ENCODE data around the gene PRKCQ.

Gene PRKCQ

DNA sequence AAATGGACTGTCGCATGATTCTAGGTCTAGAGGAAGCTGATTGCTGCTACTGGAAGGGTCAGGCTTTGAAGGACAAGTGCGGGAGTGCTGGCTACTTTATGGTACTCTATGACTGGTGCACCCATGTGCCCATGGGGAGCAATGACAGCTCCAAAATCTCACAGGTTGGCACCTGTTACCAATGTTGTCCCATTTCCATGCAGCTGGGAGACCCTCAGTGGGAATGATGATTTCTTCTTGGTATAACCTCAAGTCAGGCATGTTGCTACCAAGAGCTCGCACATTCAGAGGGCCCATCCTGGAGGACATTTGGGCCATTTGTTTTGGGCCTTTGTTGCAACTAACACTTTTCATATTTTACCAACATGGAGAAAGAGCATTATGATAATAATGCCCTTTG, 174.4 kb downstream of the PRKCQ start:
- no peak for DNase-seq (ENCODE audit: low read depth)

DNA sequence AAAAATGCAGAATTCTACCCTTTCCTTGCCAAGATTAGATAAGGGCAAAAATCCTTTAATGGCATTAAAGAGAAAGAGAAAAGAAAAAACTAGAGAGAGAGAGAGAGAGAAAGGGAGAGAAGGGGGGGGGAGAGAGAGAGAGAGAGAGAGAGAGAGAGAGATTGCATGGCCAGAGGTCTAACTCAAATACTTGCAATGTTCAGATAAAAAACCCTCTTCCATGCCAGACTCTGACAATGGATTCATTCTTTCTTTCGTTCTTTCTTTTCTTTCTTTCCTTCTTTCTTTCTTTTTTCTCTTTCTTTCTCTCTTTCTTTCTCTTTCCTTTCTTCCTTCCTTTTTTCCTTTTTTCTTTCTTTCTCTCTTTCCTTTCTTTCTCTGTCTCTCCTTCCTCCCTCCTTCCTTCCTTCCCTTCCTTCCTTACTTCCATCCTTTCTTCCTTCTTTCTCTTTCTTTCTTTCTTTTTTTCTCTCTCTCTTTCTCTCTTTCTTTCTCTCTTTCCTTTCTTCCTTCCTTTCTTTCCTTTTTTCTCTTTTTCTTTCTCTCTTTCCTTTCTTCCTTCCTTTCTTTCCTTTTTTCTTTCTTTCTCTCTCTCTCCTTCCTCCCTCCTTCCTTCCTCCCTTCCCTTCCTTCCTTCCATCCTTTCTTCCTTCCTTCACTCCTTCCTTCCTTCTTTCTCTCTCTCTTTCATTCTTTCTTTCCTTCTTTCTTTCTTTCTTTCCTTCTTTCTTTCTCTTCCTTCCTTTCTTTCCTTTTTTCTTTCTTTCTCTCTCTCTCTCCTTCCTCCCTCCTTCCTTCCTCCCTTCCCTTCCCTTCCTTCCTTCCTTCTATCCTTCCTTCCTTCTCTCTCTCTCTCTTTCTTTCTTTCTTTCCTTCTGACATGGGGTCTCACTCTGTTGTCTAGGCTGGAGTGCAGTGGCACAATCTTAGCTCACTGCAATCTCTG, 175.7 kb downstream of the PRKCQ start:
- no peak for DNase-seq (ENCODE audit: low read depth)

DNA sequence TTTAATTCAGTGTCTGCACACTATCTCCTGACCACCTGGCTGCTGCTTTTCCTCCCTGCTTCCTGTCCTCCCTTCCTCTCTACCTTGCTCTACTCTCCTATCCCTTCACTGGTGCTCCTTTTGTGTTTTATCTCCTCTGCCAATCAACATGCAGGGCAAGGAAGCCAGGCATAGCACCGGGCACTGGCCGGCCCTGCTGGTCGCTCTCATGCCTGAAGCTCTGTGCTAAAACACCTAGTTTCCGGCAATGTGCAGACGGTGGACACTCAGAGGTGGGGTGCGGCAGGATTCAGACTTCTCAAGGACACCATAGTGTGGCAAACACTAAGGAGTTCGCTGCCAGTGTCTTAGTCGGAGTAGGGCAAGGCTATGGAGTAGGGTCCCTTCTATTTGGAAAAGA, 177.1 kb downstream of the PRKCQ start:
- DNase-seq (ENCODE audit: low read depth): no peak

DNA sequence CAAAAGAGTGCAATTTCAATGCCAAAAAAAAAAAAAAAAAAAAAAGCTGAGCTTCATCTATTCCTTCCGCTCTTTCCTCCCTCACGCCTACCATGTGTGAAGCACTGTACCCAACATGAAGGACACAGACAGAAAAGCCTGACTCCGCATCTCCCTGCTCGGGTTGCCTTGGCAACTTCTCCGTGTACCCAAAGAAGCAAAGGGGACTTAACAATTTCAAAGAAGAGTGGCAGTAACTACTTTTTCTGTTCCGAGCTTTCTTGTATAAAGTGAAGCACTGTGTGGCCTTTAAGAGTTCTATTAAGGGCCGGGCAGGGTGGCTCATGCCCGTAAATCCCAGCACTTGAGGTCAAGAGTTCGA, 177.7 kb downstream of the PRKCQ start:
- no peak for DNase-seq (ENCODE audit: low read depth)

DNA sequence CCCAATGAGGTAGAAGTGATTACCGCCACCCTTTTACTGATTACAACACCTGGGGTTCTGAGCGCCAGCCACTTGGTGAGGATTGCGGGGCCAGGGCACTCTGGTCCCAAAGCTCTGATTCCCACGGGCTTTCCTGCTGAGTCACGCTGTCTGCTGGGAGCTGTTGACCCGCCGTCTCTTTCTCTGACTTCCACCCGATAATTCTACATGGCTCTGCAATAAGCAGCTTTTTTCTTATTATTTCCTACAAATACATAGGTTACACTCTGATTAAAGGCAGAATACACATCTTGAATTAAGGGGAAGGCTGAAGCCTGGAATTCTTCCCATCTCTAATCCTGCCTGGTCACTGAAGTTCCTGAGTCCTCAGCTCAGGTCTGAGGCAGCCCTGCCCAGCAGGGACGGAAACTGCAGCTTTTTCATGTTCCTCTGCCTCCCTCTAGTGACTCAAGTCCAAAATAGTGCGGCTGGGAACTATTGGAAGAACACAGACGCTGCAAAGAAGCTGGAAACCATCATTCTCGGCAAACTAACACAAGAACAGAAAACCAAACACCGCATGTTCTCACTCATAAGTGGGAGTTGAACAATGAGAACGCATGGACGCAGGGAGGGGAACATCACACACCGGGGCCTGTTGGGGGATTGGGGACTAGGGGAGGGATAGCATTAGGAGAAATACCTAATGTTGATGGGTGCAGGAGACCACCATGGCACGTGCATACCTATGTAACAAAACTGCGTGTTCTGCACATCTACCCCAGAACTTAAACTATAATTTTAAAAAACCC, 178.3 kb downstream of the PRKCQ start:
- no peak for DNase-seq (ENCODE audit: low read depth)

DNA sequence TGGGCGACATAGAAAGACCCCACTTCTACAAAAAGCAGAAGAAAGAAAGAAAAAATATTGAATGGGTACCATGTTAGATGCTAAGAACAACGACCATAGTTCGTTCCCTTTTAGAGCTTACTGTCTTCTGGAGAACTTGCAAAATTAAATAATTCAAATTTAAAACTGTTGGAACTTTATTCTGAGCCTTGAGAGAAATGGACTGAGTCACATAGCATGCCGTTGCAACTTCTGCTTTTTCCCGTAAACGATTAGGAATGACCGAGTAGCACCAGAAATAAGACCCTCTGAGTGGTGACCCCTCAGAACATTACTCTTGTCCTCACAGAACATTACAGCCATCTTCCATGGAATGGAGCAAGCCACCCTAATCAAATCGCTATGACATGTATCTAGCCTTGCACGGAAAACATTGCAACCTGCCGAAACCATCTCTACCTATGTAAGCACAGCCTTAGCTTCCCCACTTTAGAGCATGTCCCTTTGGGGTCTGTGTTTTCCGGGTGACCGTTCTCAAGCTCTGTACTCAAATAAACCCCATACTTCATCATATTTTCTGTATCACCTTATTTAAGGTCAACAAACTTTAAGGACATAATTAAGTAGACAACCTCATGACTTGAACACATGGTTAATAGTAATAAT, 179.1 kb downstream of the PRKCQ start:
- no peak for DNase-seq (ENCODE audit: low read depth)

DNA sequence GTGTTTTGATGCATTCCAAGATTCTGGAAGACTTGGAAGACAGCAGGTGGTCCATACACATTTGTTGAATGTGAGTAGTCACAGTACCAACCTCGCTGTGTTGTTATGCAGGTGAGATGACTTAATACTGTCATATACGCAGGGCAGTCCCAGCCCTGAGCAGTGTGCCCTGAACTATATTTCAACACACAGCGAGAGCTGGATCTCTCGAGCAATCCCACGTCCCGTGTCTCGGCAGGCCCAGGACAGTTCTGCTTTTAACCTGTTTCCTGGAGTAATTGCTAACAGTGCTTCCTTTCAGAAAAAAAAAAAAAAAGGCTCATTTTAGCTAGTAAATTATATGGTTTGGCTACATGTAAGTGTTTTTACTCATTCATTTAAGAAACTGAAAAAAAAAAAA, 179.7 kb downstream of the PRKCQ start:
- DNase-seq (ENCODE audit: low read depth): no peak

DNA sequence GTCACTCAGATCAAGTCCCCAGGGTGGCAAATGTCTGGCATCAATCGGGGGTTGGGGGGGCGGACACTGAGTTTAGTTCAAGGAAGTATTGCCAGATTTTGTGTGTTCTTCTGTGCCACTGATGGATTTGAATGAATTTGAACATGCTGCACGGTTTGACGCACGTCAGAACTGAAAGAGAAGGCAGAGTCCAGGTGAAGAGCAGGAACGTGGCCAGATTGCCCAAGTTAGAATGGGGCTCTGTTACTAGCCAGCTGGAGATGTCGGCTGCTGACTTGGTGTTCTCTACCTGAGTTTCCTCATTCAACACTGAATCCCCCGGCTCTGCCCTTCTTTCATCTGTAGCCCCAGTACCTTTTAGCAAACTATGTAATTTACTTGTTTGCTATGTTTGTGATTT, 180.2 kb downstream of the PRKCQ start:
- no peak for DNase-seq (ENCODE audit: low read depth)

DNA sequence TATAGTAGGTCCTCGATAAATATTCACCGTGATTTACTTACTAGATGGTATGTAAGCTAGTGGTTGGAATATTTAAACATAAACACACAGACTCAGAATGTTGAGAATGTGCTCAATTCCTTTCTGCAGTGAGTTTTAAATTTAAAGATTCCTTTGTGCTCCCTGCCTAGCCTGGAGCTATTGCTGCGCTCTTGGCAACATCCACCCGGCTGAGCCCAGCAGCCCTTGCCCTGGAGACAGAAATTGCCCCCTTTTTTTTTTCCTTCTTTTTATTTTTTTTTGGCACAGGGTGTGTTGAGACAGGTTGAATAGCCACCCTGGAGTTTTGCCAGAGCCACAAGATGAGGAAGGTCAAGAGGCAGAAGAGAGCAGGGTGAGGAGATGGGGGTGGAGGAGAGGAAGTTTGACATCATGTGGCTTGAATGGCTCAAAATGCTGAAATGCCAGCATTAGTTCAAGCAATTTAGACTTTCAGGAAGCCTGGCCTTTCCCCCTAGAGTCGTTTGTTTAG, 180.8 kb downstream of the PRKCQ start:
- no peak for DNase-seq (ENCODE audit: low read depth)

DNA sequence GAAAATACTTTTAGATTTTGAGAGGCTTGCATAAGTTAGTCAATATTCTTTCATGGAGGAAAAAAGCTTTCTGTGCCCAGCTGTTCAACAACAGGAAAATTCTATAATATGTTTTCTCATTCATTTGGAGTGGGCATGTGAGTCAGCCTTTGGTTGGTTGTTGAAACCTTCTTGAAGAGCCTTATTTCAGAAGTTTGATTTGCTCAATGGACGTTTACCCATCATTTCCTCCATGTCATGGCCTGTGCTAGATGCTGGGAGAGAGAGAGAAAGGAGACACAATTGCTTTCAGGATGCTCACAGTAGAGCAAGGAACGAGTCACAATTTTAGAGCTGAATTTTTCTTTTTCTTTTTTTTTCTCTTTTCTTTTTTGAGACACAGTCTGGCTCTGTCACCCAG, 181.7 kb downstream of the PRKCQ start:
- no peak for DNase-seq (ENCODE audit: low read depth)

DNA sequence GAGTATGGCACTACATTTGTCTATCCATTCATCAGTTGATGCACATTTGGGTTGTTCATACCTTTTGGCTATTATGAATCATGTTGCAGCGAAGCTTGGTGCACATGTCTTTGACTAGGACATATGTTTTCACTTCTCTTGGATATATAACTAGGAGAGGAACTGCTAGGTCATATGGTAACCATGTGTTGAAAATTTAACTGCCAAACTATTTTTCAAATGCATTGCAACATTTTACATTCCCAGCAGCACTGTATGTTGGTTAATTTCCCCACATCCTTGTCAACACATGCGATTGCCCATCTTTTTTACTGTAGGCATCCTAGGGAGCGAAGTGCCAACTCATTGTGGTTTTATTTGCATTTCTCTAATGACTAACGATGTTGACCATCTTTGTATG, 183.4 kb downstream of the PRKCQ start:
- DNase-seq (ENCODE audit: low read depth): no peak

DNA sequence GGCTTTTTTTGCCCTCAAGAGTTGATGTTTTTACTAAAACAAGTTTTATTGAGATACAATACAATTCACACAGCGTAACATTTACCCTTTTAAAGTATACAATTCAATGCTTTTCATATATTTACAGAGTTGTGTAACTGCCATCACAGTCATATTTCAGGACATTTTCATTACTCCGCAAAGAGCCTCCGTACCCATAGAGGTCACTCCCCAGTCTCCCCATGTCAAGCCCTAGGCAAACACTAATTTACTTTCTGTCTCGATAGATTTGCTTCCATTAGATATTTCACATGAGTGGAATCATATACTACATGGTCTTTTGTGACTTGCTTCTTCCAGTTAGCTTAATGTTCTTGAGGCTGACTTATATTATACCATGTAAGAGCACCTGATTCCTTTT, 183.8 kb downstream of the PRKCQ start:
- DNase-seq (ENCODE audit: low read depth): no peak

DNA sequence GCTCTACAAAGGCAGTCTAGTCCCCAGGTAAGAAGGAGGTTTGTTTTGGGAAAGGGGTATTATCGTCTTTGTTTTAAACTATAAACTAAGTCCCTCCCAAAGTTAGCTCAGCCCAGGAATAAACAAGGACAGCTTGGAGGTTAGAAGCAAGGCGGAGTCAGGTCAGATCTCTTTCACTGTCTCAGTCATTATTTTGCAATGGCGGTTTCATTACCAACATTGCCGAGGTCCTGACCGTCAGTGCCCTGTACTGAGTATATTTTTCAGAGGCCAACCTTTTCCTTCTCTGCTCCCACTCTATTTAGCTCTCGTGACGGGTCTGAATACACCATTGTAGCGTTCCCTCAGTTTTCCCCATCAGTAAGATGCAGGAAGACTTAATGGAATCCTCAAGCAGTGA, 184.5 kb downstream of the PRKCQ start:
- no peak for DNase-seq (ENCODE audit: low read depth)

DNA sequence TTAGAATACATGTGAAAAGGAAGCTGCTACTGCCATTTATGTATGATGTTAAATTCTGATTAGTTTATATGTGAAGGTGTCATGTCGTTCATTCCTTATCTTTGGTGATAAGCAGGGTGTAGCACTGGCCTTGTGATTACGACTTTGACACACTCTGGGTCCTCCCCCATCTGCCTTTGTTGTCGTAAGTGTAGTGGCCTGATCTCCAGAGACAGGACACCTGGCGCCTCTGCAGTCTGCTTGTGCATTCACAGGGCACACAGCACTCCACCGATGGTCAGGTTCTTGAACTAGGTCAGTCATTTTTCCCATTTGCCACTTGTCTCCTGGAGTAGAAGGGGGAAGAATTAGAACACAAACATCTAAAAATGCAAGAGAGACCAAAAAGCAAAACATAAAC, 186.0 kb downstream of the PRKCQ start:
- no peak for DNase-seq (ENCODE audit: low read depth)

DNA sequence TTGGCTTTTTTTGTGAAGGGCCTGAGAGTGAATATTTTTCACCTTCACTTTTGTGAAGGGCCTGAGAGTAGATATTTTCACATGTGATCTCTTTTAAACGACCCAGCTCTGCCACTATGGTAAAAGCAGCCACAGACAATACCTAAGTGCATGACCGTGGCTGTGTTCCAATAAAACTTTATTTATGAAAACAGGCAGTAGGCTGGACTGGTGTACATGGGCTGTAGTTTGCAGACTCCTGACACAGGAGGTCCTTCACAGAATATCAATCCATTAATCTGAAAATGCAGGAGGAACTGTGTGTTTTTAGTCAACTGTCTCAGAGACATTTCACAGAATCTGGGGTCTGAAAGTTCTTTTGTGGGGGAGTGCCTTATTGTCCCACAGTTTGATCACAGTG, 186.9 kb downstream of the PRKCQ start:
- DNase-seq (ENCODE audit: low read depth): no peak

DNA sequence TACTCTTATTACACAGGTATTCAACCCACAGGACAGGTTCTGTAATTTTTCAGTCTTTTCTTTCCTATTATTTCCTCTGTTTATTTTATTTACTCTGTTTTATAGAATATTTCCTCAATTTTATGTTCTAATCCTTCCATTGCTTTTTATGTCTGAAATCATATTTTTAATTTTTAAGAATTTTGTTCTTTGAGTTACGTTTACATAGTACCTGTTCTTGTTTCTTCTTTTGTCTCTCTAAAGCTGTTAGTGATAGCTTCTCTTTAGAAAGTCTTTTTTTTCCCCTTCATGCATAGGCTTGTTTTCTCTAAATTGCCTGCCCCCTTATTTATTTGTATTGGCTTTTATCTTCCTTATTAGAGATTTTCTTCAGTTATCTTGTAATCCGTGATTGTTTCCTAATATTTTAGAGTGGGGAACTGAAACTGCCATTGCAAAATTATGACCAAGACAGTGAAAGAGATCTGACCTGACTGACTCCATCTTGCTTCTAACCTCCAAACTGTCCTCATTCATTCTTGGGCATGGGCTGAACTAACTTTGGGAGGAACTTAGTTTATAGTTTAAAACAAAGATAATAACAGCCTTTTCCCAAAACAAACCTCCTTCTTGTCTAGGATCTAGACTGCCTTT, 189.7 kb downstream of the PRKCQ start:
- DNase-seq (ENCODE audit: low read depth): no peak

DNA sequence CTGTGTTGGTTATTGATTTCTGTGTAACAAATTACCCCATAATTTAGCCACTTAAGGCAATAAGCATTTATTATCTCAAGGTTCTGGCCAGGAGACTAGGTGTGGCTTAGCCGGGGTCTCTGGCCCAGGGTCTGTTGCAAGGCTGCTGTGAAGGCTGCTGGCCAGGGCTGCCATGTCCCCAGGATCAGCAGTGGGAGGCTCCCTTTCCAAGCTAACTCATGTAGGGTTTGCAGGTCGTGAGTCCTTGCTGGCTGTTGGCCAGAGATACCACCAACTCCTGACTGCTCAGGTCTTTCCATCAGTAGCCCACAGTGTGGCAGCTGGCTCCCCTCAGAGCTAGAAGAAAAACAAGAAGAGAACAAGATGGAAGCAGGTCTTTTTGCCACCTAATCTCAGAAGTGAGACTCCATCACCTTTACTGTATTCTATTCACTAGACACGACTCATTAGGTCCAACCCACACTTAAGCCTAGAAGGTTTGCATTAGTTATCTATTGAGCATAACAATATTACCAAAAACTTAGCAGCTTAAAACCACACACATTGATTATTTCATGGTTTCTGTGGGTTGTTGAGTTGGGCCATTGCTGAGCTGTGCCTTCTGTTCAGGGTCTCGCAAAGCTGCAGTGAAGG, 191.7 kb downstream of the PRKCQ start:
- no peak for DNase-seq (ENCODE audit: low read depth)

DNA sequence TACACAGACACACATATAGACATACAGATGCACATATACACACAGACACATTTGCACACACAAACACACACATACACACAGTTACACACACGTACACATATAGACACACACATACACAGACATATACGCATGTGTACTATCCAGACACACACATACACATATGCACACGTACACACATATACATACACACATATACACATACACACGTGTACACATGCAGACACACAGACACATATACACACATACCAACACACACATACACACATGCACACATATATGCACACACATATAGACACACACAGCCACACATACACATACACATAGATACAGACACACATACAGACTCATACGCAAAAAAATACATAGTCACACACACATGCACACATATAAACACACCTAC, 193.1 kb downstream of the PRKCQ start:
- no peak for DNase-seq (ENCODE audit: low read depth)

DNA sequence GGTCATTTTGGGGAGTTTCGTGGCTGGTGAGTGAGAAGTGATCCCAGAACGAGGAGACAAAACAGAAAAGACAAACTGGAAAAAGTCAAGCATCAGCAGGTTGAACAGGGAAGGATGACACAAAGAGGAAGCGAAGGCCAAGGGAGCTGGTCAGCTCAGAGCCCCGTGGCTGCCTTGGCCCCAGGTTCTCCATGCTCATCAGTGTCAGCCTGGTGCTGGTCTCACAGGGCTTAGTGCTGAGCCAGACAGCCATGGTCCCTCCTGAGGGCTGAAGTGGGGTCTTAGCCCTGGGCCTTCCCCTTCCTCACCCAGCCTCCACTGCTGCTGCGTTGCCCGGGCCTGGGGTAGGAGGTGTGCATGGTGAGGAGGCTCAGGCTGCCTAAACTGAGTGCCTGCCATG, 193.7 kb downstream of the PRKCQ start:
- DNase-seq (ENCODE audit: low read depth): no peak

DNA sequence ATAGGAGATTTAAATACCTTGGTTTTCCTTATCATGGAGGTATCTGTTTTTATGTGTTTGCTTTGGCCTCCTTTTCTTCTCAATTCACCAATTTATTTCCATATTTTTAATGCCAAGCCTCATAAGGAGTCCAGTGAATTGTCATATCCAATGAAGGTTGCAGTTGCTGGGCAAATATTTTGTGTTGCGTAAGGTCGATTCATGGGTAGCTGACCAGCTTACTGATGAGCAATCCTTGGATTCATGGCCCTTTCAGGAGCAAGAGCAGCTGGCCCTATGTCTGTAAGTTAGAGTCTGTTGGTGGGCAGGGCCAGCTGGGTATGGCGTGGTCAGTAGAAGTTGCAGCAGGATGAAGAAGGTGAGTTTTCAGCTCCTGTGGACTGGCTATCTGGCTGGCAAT, 194.4 kb downstream of the PRKCQ start:
- no peak for DNase-seq (ENCODE audit: low read depth)

DNA sequence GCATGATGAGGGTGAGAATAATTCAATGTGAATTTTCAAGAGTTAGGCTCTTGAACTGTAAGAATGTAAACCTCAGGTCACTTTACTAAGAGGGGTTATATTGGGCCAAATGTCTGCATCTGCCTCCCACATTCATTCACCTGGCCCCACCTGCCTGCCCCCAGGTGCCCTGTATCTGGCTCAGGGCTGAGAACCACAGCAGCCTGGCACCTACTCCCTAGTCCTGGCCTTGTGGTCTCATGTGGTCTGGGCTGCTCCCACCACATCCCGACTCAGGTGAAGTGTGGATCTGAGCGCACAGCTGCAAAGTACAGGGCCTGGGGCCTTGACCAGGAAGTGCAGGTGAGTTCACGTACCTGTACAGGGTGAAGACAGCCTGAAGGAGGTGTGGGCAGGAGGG, 195.2 kb downstream of the PRKCQ start:
- DNase-seq (ENCODE audit: low read depth): no peak

DNA sequence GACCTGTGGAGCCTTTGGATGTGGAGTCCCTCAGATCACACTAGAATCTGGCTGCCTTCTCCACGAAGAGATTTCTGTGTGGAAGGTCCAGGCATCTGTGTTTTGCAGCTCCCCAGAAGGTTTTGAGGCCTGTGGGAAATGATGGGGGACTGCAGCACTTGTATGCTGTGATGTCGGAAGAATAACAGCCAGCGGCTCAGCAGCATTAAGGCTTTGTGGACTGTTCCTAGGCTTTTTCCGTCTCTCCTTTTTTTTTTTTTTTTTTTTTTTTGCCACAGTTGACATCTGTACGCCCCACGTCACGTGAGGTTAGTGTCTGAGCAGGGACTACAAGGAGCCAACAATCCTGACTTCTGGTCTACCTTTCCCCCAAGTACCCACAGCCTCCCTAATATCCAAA, 196.0 kb downstream of the PRKCQ start:
- DNase-seq (ENCODE audit: low read depth): no peak

Data from stimulated activated CD8-positive, alpha-beta memory T cell treated with anti-CD3 and anti-CD28 coated beads, Interleukin-7, amount 100 ng/mL, for 24 hours (primary cell).